Left lung (tissue), 10 donors: Measurements from ENCODE around the gene NEDD4. TPM values are rescaled to one million over a fixed set of nuclear protein-coding genes. Genes with fewer than 3 reads are reported as not detected.
A peak's percentile ranks its signal among the peaks of the same experiment; 100 is the strongest.
"Not testable (repeated sequence)": the region's sequence is repeated elsewhere in the genome, so short reads cannot be mapped to it uniquely, and the experiment has no call there.

ENCODE experiments used
- ATAC-seq: fragments of 200-7000 bp; cut with Tn5 transposase; one replicate; pipeline ENCODE4 v1.9.1; 2020; ENCODE audit warnings: moderate library complexity
- DNase-seq, 4 donors: peaks; one replicate each; pipeline ENCODE4 v3.0.0-alpha.2; 2013 to 2020
- H3K27ac ChIP-seq, 2 donors: fragments of 200-600 bp; sonication (generic) in 1 of 2; one replicate each; pipeline versions ENCODE4 v1.5.0 to v1.8.0; 2020 to 2021
- H3K27me3 ChIP-seq, 2 donors: fragments of 200-600 bp; sonication (generic) in 1 of 2; one replicate each; pipeline versions ENCODE4 v1.5.0 to v1.8.0; 2020 to 2021
- H3K36me3 ChIP-seq, 2 donors: fragments of 200-600 bp; sonication (generic) in 1 of 2; one replicate each; pipeline versions ENCODE4 v1.5.0 to v1.8.0; 2020 to 2021
- H3K4me1 ChIP-seq, 2 donors: fragments of 200-600 bp; one replicate each; pipeline ENCODE4 v1.8.0; 2021
- H3K4me3 ChIP-seq, 2 donors: fragments of 200-600 bp; sonication (generic) in 1 of 2; one replicate each; pipeline versions ENCODE4 v1.5.0 to v1.8.0; 2020 to 2021; ENCODE audit warnings: mild to moderate bottlenecking in 1 of 2
- H3K9me3 ChIP-seq, 2 donors: fragments of 200-600 bp; sonication (generic) in 1 of 2; one replicate each; pipeline versions ENCODE4 v1.5.0 to v1.8.0; 2020 to 2021
- intact Hi-C, 2 donors: fragments of 100-400 bp; cut with DNase I; formaldehyde crosslinking; loops; one replicate each; pipeline versions ENCODE4 v1.11.2 to v1.14.2; 2022
- polyA plus RNA-seq, 6 donors: library from polyadenylated mRNA; unstranded; fragments of 120-200 nt; gene quantifications; one replicate each; pipeline ENCODE4 v1.2.1, GENCODE V29; 2013; ENCODE audit not compliant: insufficient read length in 6 of 6
- total RNA-seq, 2 donors: library from RNA; stranded (reverse); fragmentation: NEBNext Ultra II Directional; extraction: Animal tissue kit (Norgen Biotek cat#: 25700); gene quantifications; one replicate each; pipeline ENCODE4 v1.2.1, GENCODE V29; 2021
- TF ChIP-seq, protein P1 (sequence below), 2 donors: fragments of 200-600 bp; sonication (generic) in 1 of 2; IDR thresholded peaks; one replicate each; pipeline versions ENCODE4 v1.5.0 to v1.8.0; 2021; ENCODE audit warnings: antibody characterized with exemption in 2 of 2
- donor health status: DM: no; HTN: yes; CAD: no.
- donor health status: DM: no; HTN: no; CAD: no.

NEDD4 gene
- total and polyA plus RNA-seq, 8 donors: 15.0 to 19.5 (median 17.0) TPM

DNA sequence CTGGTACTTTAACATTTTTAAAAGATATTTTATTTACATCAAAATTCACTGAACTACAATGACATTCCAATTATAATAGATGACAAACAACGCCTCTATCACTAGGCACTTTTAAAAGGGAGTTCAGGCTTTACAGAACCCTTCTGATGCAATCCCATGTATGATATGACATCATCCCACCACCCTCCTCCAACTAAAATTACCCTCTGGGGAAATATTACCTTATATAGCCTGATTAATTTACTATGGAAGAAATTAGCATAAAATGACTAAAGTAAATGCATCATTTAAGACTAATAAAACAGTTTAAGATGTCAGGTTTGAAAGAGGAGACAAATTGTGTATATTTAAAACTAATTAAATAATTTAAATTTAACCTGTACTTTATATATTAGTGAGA, 10.4 kb upstream of the NEDD4 start:
- DNase-seq, ATAC-seq, H3K36me3 ChIP-seq, H3K4me3 ChIP-seq, H3K4me1 ChIP-seq, H3K27ac ChIP-seq, intact Hi-C loops, H3K9me3 ChIP-seq, H3K27me3 ChIP-seq: not testable (repeated sequence)

DNA sequence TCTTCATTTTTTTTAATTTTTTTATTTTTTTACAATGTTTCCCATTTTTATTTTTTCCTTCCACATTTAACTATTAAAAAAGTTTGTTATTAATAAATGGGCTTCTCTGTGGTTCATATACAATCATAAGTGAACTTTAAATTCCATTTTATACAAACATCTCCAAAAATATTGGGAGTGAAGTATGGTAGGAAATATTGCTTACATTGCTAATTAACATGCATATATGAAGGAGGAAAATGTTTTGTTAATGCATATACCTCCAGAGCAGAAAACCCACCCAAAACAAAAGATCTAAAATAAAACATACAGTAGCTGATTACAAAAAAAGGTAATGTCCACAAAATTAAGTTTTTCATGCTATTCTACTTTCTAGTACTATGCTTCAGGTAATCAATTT, 9.9 kb upstream of the NEDD4 start:
- H3K4me1 ChIP-seq, H3K4me3 ChIP-seq, H3K27me3 ChIP-seq, H3K9me3 ChIP-seq, intact Hi-C loops, ATAC-seq, H3K27ac ChIP-seq, H3K36me3 ChIP-seq, DNase-seq: not testable (repeated sequence)

DNA sequence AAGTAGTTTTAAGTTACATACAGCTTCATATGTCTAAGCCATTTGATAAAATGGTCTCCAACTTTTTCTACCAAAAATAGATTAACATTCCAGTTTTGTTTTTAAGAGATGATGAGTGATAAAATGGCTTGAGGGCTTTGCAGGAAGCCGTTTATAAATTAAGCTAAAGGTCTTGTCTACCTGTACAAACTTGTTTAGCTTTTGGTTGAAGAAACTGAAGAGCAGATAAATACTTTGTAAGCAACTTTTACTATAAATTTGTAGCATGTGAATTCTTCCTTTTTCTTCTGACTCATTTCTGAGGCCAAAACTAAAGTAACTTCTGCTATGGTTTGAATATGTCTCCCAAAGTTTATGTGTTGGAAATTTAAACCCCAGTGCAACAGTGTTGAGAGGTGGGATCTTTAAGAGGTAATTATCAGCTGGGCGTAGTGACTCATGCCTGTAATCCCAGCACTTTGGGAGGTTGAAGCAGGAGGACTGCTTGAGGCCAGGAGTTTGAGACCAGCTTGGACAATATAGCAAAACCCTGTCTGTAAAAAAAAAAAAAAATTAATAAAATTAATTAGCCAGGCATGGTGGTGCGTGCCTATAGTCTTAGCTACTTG, 8.2 kb upstream of the NEDD4 start:
- DNase-seq (no peak), ATAC-seq (no peak)
- Histone ChIP-seq H3K36me3 (no peaks in the 10 kb centered on the region), H3K27me3 (no peaks in the 10 kb centered on the region), H3K27ac (no peak overlapping the region), H3K4me1 (no peaks in the 10 kb centered on the region), H3K9me3 (no peaks in the 10 kb centered on the region), H3K4me3 (no peak overlapping the region)
- TF ChIP-seq, protein P1, sequence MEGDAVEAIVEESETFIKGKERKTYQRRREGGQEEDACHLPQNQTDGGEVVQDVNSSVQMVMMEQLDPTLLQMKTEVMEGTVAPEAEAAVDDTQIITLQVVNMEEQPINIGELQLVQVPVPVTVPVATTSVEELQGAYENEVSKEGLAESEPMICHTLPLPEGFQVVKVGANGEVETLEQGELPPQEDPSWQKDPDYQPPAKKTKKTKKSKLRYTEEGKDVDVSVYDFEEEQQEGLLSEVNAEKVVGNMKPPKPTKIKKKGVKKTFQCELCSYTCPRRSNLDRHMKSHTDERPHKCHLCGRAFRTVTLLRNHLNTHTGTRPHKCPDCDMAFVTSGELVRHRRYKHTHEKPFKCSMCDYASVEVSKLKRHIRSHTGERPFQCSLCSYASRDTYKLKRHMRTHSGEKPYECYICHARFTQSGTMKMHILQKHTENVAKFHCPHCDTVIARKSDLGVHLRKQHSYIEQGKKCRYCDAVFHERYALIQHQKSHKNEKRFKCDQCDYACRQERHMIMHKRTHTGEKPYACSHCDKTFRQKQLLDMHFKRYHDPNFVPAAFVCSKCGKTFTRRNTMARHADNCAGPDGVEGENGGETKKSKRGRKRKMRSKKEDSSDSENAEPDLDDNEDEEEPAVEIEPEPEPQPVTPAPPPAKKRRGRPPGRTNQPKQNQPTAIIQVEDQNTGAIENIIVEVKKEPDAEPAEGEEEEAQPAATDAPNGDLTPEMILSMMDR (IDR thresholded peaks at IDR 0.05): no peak
- intact Hi-C loops: no loop called here

DNA sequence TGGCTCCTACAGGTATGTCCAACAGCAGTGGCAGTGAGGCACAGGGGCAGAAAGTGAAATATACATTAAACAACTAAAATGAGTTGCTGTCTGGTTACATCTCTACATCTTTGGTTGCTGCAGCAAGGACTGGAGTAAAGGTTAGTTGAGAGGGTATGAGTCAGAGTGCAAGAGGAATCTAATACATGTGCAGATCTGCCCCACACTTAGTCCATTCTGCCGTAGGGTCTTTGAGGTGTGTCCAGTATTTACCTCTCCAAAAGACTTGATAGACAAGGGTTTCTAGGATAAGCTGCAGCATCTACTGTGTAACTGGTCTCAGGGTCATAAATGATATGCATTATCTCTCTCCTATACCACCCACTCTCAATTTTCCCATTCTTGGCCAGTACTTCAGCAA, 6.2 kb upstream of the NEDD4 start:
- Histone ChIP-seq H3K27me3 (no peaks in the 10 kb centered on the region), H3K36me3 (no peaks in the 10 kb centered on the region), H3K27ac (no peak overlapping the region), H3K4me3 (no peak overlapping the region), H3K4me1 (no peaks in the 10 kb centered on the region), H3K9me3 (no peaks in the 10 kb centered on the region)
- intact Hi-C loops: no loop called here
- ATAC-seq (no peak), DNase-seq (no peak)
- TF ChIP-seq, protein P1 (IDR thresholded peaks at IDR 0.05): no peak

DNA sequence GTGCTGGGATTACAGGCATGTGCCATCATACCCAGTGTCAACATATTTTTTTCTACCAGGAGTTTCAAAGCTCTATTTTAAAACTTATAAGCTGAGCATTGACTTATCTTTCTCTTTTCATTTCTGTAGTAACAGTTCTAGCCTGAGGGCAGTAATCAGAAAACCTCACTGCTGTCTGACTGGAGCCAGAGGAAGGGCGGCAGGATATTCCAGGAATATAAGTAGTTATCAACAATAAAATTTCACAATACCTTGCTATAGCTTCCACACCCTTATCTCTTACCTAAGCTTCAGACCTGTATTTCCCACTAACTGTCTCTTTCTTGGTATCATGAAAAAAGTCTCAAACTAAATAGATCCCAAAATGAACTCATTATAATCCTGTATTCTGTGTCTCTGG, 5.1 kb upstream of the NEDD4 start:
- H3K27ac ChIP-seq: no peak overlapping the region
- H3K9me3 ChIP-seq: no peaks in the 10 kb centered on the region
- H3K4me3 ChIP-seq: no peak overlapping the region
- TF ChIP-seq, protein P1 (IDR thresholded peaks at IDR 0.05): no peak
- H3K4me1 ChIP-seq: peaks cover 0 to 7% of the 10 kb centered on the region in 2 donors
- H3K27me3 ChIP-seq: no peaks in the 10 kb centered on the region
- DNase-seq (no peak), ATAC-seq (no peak)
- H3K36me3 ChIP-seq: no peaks in the 10 kb centered on the region
- intact Hi-C loops: no loop called here

DNA sequence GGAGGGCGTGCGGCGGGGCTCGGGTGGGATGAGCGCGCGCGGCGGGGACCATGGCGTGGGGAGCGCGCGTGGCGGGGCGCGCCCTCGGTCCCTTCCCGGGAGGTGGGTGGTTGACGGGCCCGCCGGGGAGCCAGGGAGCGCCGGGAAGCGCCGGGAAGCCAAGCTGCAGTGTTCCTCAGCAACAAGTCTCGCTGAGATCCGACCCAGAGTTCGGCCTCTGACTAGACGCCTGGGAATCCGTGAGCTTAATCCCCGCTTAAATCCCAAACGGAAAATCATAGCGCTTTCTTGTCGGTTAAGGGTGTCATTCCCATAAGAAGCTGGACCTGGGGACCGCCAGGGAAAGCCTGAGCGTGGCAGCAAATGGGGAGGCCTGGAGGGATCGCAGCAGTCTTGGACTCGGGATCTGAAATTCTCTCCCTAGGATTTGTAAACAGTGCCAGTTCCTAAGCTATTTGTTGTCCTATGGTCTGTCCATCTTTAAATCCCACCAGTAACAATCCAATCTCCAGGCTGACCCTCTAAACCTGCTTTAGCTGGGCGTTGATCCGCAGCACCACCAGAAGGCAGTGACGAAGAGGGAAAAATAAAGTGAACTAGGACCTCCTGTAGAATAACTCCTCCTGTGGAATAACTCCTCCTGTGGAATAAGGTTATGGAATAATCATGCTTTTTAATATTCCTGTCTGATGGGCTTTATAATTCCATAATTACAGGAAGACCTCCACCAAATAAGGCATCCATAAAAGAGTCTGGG, 570 bp upstream of the NEDD4 start:
- ATAC-seq: peak; percentile 12
- intact Hi-C loops: no loop called here

More for the DNA sequence above, 570 bp upstream of the NEDD4 start:
- Histone ChIP-seq H3K27ac (peak overlapping the region; percentile 80 to 90), H3K4me3 (peak overlapping the region; percentile 68 to 80), H3K4me1 (peaks cover 13 to 40% of the 10 kb centered on the region in 2 donors), H3K27me3 (no peaks in the 10 kb centered on the region), H3K9me3 (no peaks in the 10 kb centered on the region), H3K36me3 (no peaks in the 10 kb centered on the region)
- peak in 2 of 4 donors; percentile 43 to 57 for DNase-seq
- TF ChIP-seq, protein P1 (IDR thresholded peaks at IDR 0.05): no peak
